ENCODE results near the gene HMG20A. TPM values are rescaled to one million over a fixed set of nuclear protein-coding genes. Genes with fewer than 3 reads are reported as not detected.

HMG20A gene
- total RNA-seq, 1 experiment from 2014 or later = 26.2 TPM

DNA sequence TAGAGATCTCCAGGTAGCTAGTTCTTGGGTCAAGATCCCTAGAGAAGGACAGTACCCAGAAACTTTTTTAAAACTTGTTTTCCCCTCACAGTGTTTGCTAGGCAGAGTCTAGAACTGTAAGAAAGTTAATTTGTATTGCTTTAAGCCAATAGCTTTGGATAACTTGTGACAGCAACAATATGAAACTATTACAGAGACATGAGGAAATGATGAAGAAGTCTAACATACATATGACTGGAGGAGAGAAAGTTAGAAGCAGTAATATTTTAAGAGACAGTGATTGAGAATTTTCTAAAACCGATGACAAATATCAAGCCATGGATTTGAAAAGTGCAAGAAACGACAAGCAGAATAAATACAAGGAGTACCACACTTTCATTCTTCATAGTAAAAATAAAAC is 10.0 kb downstream of the HMG20A start:
- Histone ChIP-seq H3K4me1 (ENCODE audit: low read length) (no peaks in the 10 kb centered on the region), H3K9ac (ENCODE audit: low read length) (no peak overlapping the region), H3K4me3 (ENCODE audit: low read length) (no peak overlapping the region), H3K9me3 (ENCODE audit: low read length) (no peaks in the 10 kb centered on the region), H3K4me2 (ENCODE audit: low read depth, low read length, poor library complexity, severe bottlenecking) (no peak overlapping the region), H2AFZ (ENCODE audit: low read length) (no peak overlapping the region), H4K20me1 (ENCODE audit: insufficient read depth, low read depth, low read length) (peaks cover 60% of the 10 kb centered on the region), H3K27ac (ENCODE audit: low read length) (no peak overlapping the region), H3K79me2 (ENCODE audit: low read length) (peaks cover 35% of the 10 kb centered on the region), H3K27me3 (ENCODE audit: low read length) (no peaks in the 10 kb centered on the region), H3K36me3 (ENCODE audit: insufficient read depth, low read length) (no peaks in the 10 kb centered on the region), H3K9me2 (replicated peaks; ENCODE audit: insufficient read depth, low read length) (no peaks in the 10 kb centered on the region)
- no peak for DNase-seq

DNA sequence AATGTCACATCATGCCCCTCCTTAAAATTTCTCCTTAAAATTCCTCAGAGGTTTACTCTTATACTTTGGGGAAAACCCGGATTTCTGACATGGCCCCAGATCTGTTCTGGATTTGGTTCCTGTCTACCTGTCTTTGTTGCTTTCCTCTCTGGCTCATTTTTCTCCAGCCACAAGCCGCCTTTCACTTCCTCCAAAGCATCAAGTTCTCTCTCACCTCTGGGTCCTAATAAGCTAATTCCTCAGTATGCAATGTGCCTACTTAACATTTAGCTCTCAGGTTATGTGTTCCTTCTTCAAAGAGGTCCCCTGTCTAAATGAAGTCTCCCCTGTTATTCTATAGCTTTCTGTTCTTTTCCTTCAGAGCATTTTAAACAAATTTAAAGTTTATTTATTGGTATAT is 16.1 kb downstream of the HMG20A start:
- Histone ChIP-seq H3K9ac (ENCODE audit: low read length) (no peak overlapping the region), H3K36me3 (ENCODE audit: insufficient read depth, low read length) (no peaks in the 10 kb centered on the region), H4K20me1 (ENCODE audit: insufficient read depth, low read depth, low read length) (peaks cover 67% of the 10 kb centered on the region), H3K4me1 (ENCODE audit: low read length) (peaks cover 5% of the 10 kb centered on the region), H3K9me3 (ENCODE audit: low read length) (no peaks in the 10 kb centered on the region), H3K9me2 (replicated peaks; ENCODE audit: insufficient read depth, low read length) (no peaks in the 10 kb centered on the region), H3K4me2 (ENCODE audit: low read depth, low read length, poor library complexity, severe bottlenecking) (no peak overlapping the region), H3K27me3 (ENCODE audit: low read length) (no peaks in the 10 kb centered on the region), H2AFZ (ENCODE audit: low read length) (no peak overlapping the region), H3K4me3 (ENCODE audit: low read length) (no peak overlapping the region), H3K27ac (ENCODE audit: low read length) (no peak overlapping the region), H3K79me2 (ENCODE audit: low read length) (peaks cover 13% of the 10 kb centered on the region; the same call in 1 of the 2 replicates)
- DNase-seq = no peak

DNA sequence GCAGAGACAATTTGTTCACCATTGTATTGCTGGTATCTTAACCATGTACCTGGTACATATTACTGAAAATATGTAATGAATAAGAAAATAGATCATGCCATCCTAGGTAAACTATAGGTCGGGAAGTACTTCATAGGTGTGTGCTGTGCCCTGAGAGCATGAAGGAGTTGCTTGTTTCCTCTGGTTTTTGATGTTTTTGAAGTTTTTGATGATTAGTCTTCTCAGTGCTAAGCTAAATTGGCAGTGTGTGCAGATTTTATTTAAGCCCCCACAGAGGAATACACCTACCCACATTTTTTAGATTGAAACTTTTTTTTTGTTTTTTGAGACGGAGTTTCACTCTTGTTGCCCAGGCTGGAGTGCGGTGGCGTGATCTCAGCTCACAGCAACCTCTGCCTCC is 16.6 kb downstream of the HMG20A start:
- Histone ChIP-seq H3K36me3 (ENCODE audit: insufficient read depth, low read length) (no peaks in the 10 kb centered on the region), H3K4me1 (ENCODE audit: low read length) (peaks cover 5% of the 10 kb centered on the region), H2AFZ (ENCODE audit: low read length) (no peak overlapping the region), H3K9ac (ENCODE audit: low read length) (no peak overlapping the region), H3K4me2 (ENCODE audit: low read depth, low read length, poor library complexity, severe bottlenecking) (no peak overlapping the region), H3K9me2 (replicated peaks; ENCODE audit: insufficient read depth, low read length) (no peaks in the 10 kb centered on the region), H3K4me3 (ENCODE audit: low read length) (no peak overlapping the region), H4K20me1 (ENCODE audit: insufficient read depth, low read depth, low read length) (peaks cover 68% of the 10 kb centered on the region), H3K9me3 (ENCODE audit: low read length) (no peaks in the 10 kb centered on the region), H3K27ac (ENCODE audit: low read length) (no peak overlapping the region), H3K27me3 (ENCODE audit: low read length) (no peaks in the 10 kb centered on the region), H3K79me2 (ENCODE audit: low read length) (peaks cover 17% of the 10 kb centered on the region; the same call in 1 of the 2 replicates)
- no peak for DNase-seq

DNA sequence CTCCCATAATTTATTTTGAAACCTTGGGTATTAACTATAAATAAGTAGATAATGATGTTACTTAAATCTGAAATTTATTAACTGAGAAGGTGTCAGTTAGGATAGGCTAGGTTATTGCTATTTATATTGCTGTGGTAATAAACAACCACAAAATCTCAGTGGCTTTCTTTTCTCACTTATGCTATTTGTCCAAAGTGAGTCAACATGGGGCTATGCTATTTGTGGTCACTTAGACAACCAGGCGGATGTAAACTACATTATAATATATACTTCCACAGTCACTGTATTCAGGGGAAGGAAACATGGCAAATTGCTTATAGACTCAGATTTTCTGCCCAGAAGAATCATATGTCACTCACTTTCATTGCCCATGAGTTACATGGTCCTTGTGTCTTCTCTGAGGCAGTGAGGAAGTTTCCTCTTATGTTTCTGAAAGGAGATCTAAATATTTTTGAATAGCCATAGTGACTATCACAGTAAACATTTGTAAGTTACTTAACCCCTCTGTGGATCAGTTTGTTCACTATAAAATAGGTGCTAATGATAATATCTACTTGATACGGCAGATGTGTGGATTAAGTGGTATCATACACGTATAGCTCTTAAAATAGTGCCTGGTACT is 19.8 kb downstream of the HMG20A start:
- Histone ChIP-seq H3K9me2 (replicated peaks; ENCODE audit: insufficient read depth, low read length) (no peaks in the 10 kb centered on the region), H3K9ac (ENCODE audit: low read length) (no peak overlapping the region), H3K9me3 (ENCODE audit: low read length) (no peaks in the 10 kb centered on the region), H3K27ac (ENCODE audit: low read length) (no peak overlapping the region), H3K4me3 (ENCODE audit: low read length) (no peak overlapping the region), H3K4me2 (ENCODE audit: low read depth, low read length, poor library complexity, severe bottlenecking) (no peak overlapping the region), H4K20me1 (ENCODE audit: insufficient read depth, low read depth, low read length) (peaks cover 57% of the 10 kb centered on the region), H3K36me3 (ENCODE audit: insufficient read depth, low read length) (no peaks in the 10 kb centered on the region), H3K4me1 (ENCODE audit: low read length) (peaks cover 5% of the 10 kb centered on the region), H2AFZ (ENCODE audit: low read length) (no peak overlapping the region), H3K79me2 (ENCODE audit: low read length) (peaks cover 13% of the 10 kb centered on the region; the same call in 1 of the 2 replicates), H3K27me3 (ENCODE audit: low read length) (no peaks in the 10 kb centered on the region)
- no peak for DNase-seq

DNA sequence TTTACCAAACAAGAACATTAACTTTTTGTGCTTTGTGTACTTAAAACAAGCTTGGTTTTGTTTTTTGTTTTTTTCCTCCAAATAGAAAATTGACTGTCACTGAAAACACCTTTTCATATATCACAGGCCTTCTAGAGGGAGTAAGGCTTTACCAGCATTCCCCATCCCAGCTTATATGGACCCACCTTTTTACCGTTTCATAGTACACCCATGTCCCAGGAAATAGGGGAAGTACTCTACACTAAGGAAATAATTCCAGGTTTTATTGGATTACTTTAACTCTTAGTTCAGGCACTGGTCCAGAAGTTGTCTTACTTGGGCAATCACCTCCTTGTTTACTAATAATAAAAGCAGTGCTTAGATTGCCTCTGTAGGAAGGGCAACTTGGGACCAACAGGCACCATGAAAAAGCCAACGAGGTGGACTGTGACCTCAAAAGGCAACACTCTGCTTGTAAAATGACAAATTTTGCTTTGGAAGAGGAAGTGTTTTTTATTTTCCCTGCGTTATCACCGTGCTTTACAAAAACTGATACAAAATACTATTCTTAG is 26.2 kb downstream of the HMG20A start:
- no peak for DNase-seq
- Histone ChIP-seq H4K20me1 (ENCODE audit: insufficient read depth, low read depth, low read length) (peaks cover 14% of the 10 kb centered on the region), H3K9ac (ENCODE audit: low read length) (no peak overlapping the region)

DNA sequence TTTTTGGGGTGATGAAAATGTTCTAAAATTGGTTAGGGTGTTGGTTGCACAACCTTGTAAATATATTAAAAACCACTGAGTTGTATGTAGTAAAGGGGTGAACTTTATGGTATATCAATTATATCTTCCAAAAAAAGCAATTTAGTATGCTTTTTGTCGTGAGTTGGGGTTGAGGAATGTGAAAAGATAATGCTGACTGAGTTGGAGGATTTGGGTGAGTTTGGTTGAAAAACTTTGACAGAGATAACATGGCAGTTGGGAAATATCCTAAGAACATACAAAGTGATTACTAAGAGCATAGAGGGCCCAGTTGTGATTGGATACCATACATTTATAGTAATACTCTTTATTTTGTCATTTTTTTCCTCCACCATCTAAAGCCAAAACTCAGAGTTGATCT is 33.6 kb downstream of the HMG20A start:
- no peak for DNase-seq
- Histone ChIP-seq H3K36me3 (ENCODE audit: insufficient read depth, low read length) (no peaks in the 10 kb centered on the region), H3K79me2 (ENCODE audit: low read length) (no peaks in the 10 kb centered on the region; the same call in 1 of the 2 replicates), H3K4me3 (ENCODE audit: low read length) (no peak overlapping the region), H3K9me3 (ENCODE audit: low read length) (no peaks in the 10 kb centered on the region), H3K4me2 (ENCODE audit: low read depth, low read length, poor library complexity, severe bottlenecking) (no peak overlapping the region), H3K27ac (ENCODE audit: low read length) (no peak overlapping the region), H4K20me1 (ENCODE audit: insufficient read depth, low read depth, low read length) (no peaks in the 10 kb centered on the region), H3K9me2 (replicated peaks; ENCODE audit: insufficient read depth, low read length) (no peaks in the 10 kb centered on the region), H3K27me3 (ENCODE audit: low read length) (no peaks in the 10 kb centered on the region), H3K4me1 (ENCODE audit: low read length) (0 out of 2 replicates have a peak, but pooled peaks cover 3% of the 10 kb centered on the region), H2AFZ (ENCODE audit: low read length) (no peak overlapping the region), H3K9ac (ENCODE audit: low read length) (no peak overlapping the region)

More for the DNA sequence above, 26.2 kb downstream of the HMG20A start:
- Histone ChIP-seq H3K36me3 (ENCODE audit: insufficient read depth, low read length) (no peaks in the 10 kb centered on the region), H3K4me1 (ENCODE audit: low read length) (no peaks in the 10 kb centered on the region), H3K4me2 (ENCODE audit: low read depth, low read length, poor library complexity, severe bottlenecking) (no peak overlapping the region), H3K9me2 (replicated peaks; ENCODE audit: insufficient read depth, low read length) (no peaks in the 10 kb centered on the region), H3K79me2 (ENCODE audit: low read length) (peaks cover 5% of the 10 kb centered on the region; the same call in 1 of the 2 replicates), H3K27ac (ENCODE audit: low read length) (no peak overlapping the region), H3K9me3 (ENCODE audit: low read length) (no peaks in the 10 kb centered on the region), H3K4me3 (ENCODE audit: low read length) (no peak overlapping the region), H3K27me3 (ENCODE audit: low read length) (no peaks in the 10 kb centered on the region), H2AFZ (ENCODE audit: low read length) (no peak overlapping the region)

DNA sequence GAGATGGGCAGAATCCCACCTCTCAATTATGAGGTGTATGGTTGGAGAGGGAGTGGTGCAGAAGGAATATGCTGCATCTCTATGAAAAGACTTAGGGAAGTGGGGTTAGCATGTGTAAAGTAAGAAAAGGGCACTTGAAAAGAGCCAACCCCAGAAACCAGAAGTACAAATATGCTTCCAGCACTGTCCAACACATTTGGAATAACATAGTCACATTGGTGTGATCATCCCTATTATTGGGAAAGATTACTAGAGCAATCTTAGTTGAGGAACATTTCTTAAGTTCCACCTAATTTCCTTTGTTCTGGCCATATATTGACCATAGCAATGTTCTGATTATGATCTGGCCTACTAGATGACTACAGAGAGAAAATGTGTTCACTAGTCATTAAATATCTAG is 34.3 kb downstream of the HMG20A start:
- Histone ChIP-seq H3K9me3 (ENCODE audit: low read length) (no peaks in the 10 kb centered on the region), H3K4me1 (ENCODE audit: low read length) (0 out of 2 replicates have a peak, but pooled peaks cover 3% of the 10 kb centered on the region), H3K79me2 (ENCODE audit: low read length) (no peaks in the 10 kb centered on the region; the same call in 1 of the 2 replicates), H2AFZ (ENCODE audit: low read length) (no peak overlapping the region), H3K27ac (ENCODE audit: low read length) (no peak overlapping the region), H3K9me2 (replicated peaks; ENCODE audit: insufficient read depth, low read length) (no peaks in the 10 kb centered on the region), H3K4me3 (ENCODE audit: low read length) (no peak overlapping the region), H3K27me3 (ENCODE audit: low read length) (no peaks in the 10 kb centered on the region), H3K9ac (ENCODE audit: low read length) (no peak overlapping the region), H3K4me2 (ENCODE audit: low read depth, low read length, poor library complexity, severe bottlenecking) (no peak overlapping the region), H4K20me1 (ENCODE audit: insufficient read depth, low read depth, low read length) (no peaks in the 10 kb centered on the region), H3K36me3 (ENCODE audit: insufficient read depth, low read length) (no peaks in the 10 kb centered on the region)
- DNase-seq = no peak

DNA sequence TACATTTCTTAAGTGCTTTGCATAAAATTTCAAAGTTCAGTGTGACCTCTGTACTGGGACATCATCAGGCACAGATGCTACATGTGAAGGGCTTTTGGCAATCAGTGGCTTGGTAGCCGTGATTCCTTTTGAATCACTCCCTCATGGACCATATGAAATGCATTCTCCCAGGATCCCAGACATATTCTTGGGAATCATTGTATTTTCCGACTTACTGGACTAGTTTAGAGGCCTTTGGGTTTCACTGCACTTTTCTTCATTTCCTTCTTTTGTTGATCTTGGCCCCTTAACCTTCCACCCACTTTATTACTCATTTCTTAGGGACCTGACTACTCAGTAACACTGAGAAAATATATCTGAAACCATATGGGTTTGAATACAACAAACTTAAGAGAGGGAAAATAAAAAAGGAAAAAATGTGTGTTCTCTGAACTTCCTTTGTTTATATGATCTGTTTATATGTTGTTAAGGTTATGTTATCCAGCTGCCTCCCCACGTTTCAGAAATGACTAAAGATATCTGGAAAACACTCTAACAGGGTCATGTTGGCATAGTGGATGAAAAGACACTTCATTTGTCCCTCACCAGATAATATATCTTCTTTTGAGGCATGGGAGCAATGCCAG is 35.1 kb downstream of the HMG20A start:
- Histone ChIP-seq H3K9me2 (replicated peaks; ENCODE audit: insufficient read depth, low read length) (no peaks in the 10 kb centered on the region), H3K79me2 (ENCODE audit: low read length) (no peaks in the 10 kb centered on the region; the same call in 1 of the 2 replicates), H3K36me3 (ENCODE audit: insufficient read depth, low read length) (no peaks in the 10 kb centered on the region), H3K27me3 (ENCODE audit: low read length) (no peaks in the 10 kb centered on the region), H3K4me3 (ENCODE audit: low read length) (no peak overlapping the region), H3K4me2 (ENCODE audit: low read depth, low read length, poor library complexity, severe bottlenecking) (no peak overlapping the region), H2AFZ (ENCODE audit: low read length) (no peak overlapping the region), H3K9ac (ENCODE audit: low read length) (no peak overlapping the region), H3K9me3 (ENCODE audit: low read length) (no peaks in the 10 kb centered on the region), H3K4me1 (ENCODE audit: low read length) (0 out of 2 replicates have a peak, but pooled peaks cover 3% of the 10 kb centered on the region), H3K27ac (ENCODE audit: low read length) (no peak overlapping the region), H4K20me1 (ENCODE audit: insufficient read depth, low read depth, low read length) (no peaks in the 10 kb centered on the region)
- no peak for DNase-seq
